Ishikawa (cell line): ENCODE results near the gene GALR2.

Experiments used
- CEBPB ChIP-seq: IDR thresholded peaks from 2 replicates; pipeline ENCODE4 v1.6.1; 2012
- CREB1 ChIP-seq: IDR thresholded peaks from 2 replicates; pipeline ENCODE4 v1.6.1; 2012; ENCODE audit warnings: low read depth
- EGR1 ChIP-seq: IDR thresholded peaks from 2 replicates; pipeline ENCODE4 v1.6.1; 2012
- EP300 ChIP-seq: IDR thresholded peaks from 2 replicates; pipeline ENCODE4 v1.6.1; 2012; ENCODE audit warnings: borderline replicate concordance
- FOXM1 ChIP-seq: IDR thresholded peaks from 2 replicates; pipeline ENCODE4 v1.6.1; 2012; ENCODE audit warnings: low read depth, borderline replicate concordance
- NFIC ChIP-seq: IDR thresholded peaks from 2 replicates; pipeline ENCODE4 v1.6.1; 2012
- RAD21 ChIP-seq: IDR thresholded peaks from 2 replicates; pipeline ENCODE4 v1.6.1; 2012; ENCODE audit warnings: low read depth
- TAF1 ChIP-seq: IDR thresholded peaks from 2 replicates; pipeline ENCODE4 v1.6.1; 2012; ENCODE audit warnings: low read depth, mild to moderate bottlenecking
- TCF12 ChIP-seq: IDR thresholded peaks from 2 replicates; pipeline ENCODE4 v1.6.1; 2012; ENCODE audit warnings: low read depth
- TEAD4 ChIP-seq: IDR thresholded peaks from 2 replicates; pipeline ENCODE4 v1.6.1; 2012
- YY1 ChIP-seq: IDR thresholded peaks from 2 replicates; pipeline ENCODE4 v1.6.1; 2012; ENCODE audit warnings: low read depth
- ZBTB7A ChIP-seq: IDR thresholded peaks from 2 replicates; pipeline ENCODE4 v1.6.1; 2012; ENCODE audit warnings: low read depth
- TF ChIP-seq, protein P1 (sequence below): IDR thresholded peaks from 2 replicates; pipeline ENCODE4 v1.6.1; 2012
- TF ChIP-seq, protein P2 (sequence below): IDR thresholded peaks from 2 replicates; pipeline ENCODE4 v1.6.1; 2012
- TF ChIP-seq, protein P3 (sequence below): IDR thresholded peaks from 2 replicates; pipeline ENCODE4 v1.6.1; 2012; ENCODE audit warnings: low read depth, mild to moderate bottlenecking

Gene GALR2

DNA sequence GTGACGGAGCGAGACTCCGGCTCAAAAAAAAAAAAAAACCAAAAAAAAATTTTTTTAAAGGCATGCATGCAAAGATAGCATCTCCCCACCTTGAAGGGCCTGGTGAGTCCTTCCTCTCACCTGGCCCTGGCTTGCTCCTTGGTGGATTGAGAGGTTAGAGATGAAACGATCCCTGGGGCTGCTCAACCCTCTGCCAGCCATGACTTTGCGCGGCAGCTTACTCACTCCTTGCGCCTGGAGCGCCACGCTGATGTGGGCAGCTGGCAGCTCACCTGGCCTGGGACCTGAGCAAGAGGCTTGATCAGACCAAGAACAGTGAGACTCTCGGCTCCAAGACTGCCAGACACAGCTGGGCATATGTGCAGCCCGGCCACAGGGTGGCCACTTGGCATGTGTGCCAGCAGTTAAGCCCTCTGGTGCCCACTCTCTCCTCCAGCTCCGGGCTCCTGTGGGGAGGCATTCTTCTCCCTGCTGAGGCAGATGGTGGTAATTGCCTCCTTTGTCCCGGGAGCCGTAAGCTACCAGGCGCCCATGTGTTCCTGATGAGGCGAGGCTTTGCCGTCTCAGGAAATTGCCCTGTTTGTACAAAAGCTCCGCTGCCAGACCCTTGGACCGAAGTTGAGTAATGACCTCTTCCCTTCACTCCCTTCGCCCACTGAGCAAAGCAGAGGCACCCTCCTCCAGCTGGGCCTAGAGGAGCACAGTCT, 42.4 kb upstream of the GALR2 start:
- TF ChIP-seq, protein P1, sequence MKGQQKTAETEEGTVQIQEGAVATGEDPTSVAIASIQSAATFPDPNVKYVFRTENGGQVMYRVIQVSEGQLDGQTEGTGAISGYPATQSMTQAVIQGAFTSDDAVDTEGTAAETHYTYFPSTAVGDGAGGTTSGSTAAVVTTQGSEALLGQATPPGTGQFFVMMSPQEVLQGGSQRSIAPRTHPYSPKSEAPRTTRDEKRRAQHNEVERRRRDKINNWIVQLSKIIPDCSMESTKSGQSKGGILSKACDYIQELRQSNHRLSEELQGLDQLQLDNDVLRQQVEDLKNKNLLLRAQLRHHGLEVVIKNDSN = no peak
- no peak for TF ChIP-seq ZBTB7A
- TF ChIP-seq EP300 = no peak
- TF ChIP-seq FOXM1 = no peak
- TF ChIP-seq, protein P2, sequence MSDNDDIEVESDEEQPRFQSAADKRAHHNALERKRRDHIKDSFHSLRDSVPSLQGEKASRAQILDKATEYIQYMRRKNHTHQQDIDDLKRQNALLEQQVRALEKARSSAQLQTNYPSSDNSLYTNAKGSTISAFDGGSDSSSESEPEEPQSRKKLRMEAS = 0 out of 2 replicates have a peak, but pooled peaks have one; percentile 18

DNA sequence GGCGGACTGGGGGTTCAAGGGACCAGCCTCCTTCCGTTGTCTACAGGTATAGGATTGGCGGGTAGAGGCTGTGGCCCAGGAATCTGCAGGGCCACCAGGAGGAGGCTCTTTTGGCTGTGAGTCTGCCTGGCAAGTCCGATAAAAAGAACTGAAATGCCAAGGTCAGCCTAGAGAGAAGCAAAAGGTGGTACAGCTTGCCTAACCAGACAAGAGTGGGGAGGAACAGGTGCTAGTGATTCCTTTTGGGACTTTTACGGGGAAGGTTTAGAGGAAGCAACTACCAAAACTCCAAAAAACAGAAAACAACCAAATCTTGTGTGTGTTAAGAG, 41.8 kb upstream of the GALR2 start:
- TF ChIP-seq EGR1 (no peak), EP300 (no peak), NFIC (no peak), YY1 (no peak), FOXM1 (no peak), RAD21 (no peak), TAF1 (no peak), CEBPB (no peak), TEAD4 (no peak), TCF12 (no peak)
- TF ChIP-seq, protein P1 = no peak
- TF ChIP-seq, protein P2 = no peak
- TF ChIP-seq, protein P3, sequence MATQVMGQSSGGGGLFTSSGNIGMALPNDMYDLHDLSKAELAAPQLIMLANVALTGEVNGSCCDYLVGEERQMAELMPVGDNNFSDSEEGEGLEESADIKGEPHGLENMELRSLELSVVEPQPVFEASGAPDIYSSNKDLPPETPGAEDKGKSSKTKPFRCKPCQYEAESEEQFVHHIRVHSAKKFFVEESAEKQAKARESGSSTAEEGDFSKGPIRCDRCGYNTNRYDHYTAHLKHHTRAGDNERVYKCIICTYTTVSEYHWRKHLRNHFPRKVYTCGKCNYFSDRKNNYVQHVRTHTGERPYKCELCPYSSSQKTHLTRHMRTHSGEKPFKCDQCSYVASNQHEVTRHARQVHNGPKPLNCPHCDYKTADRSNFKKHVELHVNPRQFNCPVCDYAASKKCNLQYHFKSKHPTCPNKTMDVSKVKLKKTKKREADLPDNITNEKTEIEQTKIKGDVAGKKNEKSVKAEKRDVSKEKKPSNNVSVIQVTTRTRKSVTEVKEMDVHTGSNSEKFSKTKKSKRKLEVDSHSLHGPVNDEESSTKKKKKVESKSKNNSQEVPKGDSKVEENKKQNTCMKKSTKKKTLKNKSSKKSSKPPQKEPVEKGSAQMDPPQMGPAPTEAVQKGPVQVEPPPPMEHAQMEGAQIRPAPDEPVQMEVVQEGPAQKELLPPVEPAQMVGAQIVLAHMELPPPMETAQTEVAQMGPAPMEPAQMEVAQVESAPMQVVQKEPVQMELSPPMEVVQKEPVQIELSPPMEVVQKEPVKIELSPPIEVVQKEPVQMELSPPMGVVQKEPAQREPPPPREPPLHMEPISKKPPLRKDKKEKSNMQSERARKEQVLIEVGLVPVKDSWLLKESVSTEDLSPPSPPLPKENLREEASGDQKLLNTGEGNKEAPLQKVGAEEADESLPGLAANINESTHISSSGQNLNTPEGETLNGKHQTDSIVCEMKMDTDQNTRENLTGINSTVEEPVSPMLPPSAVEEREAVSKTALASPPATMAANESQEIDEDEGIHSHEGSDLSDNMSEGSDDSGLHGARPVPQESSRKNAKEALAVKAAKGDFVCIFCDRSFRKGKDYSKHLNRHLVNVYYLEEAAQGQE = no peak

DNA sequence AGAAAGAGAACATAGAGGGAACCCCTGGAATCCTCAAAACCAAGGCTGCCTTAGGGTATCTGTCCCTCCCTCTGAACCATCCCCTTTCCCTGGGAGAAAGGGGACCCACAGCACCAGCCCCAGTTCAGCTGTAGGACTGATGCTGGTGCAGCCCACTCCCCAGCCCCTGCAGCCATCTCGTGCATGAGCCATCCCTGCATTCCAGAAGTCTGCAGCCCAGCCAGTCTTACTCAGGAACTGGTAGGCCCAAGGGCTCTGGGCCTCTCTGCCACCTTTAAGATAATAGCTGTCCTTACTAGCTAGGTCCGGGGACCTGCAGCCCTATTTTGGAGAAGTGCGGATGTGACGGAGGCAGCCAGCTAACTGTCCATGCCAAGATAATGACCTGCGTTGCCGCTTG, 41.4 kb upstream of the GALR2 start:
- TF ChIP-seq FOXM1 = no peak
- TF ChIP-seq YY1 = no peak
- no peak for TF ChIP-seq CEBPB
- TF ChIP-seq EGR1 = no peak
- no peak for TF ChIP-seq CREB1
- TF ChIP-seq, protein P1 = no peak
- TF ChIP-seq, protein P2 = no peak
- TF ChIP-seq EP300 = no peak
- TF ChIP-seq NFIC = no peak
- no peak for TF ChIP-seq TAF1
- no peak for TF ChIP-seq TEAD4
- TF ChIP-seq RAD21 = no peak
- TF ChIP-seq ZBTB7A = no peak
- TF ChIP-seq, protein P3 = no peak
- TF ChIP-seq TCF12 = no peak

DNA sequence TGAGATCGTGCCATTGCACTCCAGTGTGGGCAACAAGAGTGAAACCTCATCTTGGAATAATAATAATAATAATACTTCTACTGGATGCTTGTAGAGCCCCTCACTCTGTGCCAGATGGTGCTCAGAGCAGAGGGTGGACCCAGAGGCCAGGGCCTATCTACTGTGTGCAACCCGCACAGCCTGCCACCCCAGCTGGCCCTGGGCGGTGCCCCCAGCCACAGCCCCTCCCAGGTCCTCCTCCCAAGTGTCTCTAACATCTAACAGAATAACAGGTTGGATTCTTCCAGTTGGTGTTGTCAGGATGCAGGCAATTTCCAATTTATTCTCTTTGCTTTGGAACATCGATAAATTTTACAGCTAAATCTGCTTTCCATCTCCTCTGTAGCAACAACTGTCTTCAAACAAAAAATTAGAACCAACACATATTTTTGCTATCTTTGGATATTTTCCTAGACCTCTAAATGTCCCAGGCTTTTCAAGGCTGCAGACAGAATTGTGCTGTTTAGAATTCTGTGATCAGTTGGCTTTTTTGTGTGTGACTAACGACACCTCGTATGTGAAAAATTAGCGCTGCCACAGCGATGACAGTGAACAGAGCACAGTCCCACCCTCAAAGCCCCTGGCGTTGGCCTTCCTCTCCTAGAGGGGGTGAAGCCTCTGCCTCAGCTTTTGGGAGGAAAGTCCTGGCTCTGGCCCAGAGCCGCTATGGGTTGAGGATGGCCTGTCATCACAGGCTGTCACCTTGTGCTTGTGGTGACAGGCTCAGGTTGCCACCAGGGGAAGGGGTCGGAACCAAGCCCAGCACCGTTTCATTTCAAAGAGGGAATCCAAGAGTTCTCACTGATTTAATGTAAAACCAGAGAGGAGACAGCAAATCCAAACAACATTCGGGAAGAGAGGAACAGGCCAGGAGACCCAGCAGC, 39.9 kb upstream of the GALR2 start:
- no peak for TF ChIP-seq CEBPB

DNA sequence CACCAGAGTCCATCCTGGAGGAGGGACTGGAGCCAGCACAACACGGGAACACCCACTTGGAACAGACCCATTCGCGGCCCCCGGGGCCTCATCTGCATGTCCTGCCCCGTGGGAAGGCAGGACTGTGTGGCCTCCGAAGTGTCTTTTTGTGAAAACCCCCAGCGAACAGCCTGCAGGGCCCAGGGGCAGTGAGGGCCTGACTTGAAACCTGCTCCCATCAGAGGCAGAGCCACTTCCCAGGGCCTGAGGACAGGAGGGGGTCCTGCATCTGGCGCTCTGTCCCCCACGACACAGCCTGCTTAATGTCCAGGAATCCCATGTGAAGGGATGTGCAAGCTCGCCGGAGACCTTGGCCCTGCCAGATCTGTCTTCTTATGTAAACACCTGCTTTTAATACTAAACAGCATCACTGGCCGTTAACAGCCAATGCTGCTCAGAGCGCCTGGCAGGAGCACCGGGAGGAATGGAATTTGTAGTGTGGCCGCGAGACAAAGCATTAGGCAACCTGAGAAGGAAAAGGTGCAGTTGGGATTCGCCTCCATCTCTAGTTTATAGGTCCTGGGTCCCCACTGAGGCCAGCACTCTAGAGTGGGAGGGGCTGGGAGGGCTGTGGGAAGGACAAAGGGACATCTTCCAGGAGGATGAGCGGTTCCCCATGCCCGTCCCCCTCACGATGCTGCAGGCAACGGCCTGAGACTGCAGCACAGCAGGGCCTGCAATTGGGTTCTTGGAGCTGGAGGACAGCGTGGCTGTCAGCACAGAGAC, 37.9 kb upstream of the GALR2 start:
- TF ChIP-seq RAD21 (no peak), TCF12 (no peak), TEAD4 (no peak), FOXM1 (no peak), EP300 (no peak), TAF1 (no peak), YY1 (no peak), CREB1 (no peak), CEBPB (no peak), ZBTB7A (no peak), NFIC (no peak)
- TF ChIP-seq, protein P2 = no peak
- TF ChIP-seq, protein P1 = no peak
